ENCODE measurements around the gene GATA3. TPM values are rescaled to one million over a fixed set of nuclear protein-coding genes. Genes with fewer than 3 reads are reported as not detected.

GATA3 gene
- total RNA-seq, 3 donors from 2014 or later (not counting 1 experiment from before 2014, with no cell fraction given): 50.3 to 92.2 (median 68.8) TPM

- H3K4me3 ChIP-seq (ENCODE audit: low read length): no peak overlapping the region
Observed at GRCh38 chr10:8037199-8037801, 17.2 kb upstream of the GATA3 start.

DNA sequence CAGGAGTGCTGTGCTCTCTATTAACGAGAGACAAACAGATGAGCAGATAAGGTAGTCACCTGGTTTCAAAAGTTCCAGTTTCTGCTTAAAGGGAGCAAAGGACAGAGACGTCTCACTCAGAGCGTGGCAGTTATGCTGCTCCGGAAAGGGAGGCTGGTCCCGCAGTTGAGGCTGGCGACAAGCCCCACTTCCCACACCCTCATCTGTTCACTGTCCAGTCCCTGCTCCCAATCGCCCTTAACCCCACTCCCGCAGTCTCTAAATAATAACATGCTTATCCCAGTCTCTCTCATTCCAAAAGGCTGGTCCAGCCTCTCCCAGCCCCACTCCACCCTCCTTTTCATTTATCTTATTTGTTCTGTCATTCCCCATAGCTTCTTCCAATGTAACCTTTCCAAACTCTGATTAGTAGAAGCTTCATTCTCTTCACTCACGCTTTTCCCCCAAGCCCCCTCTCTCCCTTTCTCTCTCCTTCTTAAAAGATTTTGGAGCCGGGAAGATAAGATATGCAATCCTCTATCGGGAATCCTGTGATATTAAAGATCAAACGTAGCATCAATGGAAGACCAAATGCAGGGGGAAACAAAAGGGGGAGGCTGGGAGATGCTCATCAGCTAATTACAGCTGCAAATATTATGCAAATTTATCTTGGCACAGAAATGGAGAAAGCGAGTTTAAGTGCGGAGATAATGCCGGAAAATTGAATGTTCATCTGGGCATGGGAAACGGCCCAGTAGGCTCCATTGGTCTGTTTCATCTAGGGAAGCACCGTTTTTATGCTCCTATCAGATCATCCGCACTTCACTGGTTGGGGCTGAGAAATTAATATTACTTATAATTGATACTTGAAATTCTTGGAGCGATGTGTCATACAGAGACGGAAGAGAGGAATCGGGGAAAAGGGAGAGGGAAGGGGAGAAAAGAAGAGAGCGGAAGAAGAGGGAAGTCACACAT lies 16.3 kb upstream of the GATA3 start:
- Mint-ChIP-seq H3K4me3 (peak overlapping the region; percentile 35), H3K4me1 (peaks cover 35 to 51% of the 10 kb centered on the region in 2 donors), H3K27ac (peak overlapping the region in 1 of 2 donors; percentile 71), H3K36me3 (peaks cover 8% of the 10 kb centered on the region), H3K27me3 (ENCODE audit: low read depth in 2 of 2) (peaks cover 72 to 75% of the 10 kb centered on the region in 2 donors), H3K9me3 (peaks cover 0 to 2% of the 10 kb centered on the region in 2 donors)
- Histone ChIP-seq H3K9me3 (ENCODE audit: control insufficient read depth, insufficient read depth, low read length) (no peaks in the 10 kb centered on the region), H3K36me3 (ENCODE audit: control insufficient read depth, insufficient read depth, low read length) (no peaks in the 10 kb centered on the region), H3K4me1 (ENCODE audit: control insufficient read depth, insufficient read depth, low read length) (peaks cover 42% of the 10 kb centered on the region), H3K27ac (ENCODE audit: low read length) (no peak overlapping the region), H3K4me3 (ENCODE audit: low read length) (no peak overlapping the region), H3K27me3 (ENCODE audit: control insufficient read depth, insufficient read depth, low read length) (peaks cover 91% of the 10 kb centered on the region)
- DNase-seq: peak in 1 of 2 donors; percentile 60
- intact Hi-C loops (cut with micrococcal nuclease): loop anchor here (2.0 kb wide), 1 partner anchor 15 kb away; no protein-coding TSS in a partner anchor
- WGBS (ENCODE audit: insufficient coverage): 14% methylated on average over 21 of the region's 22 CpGs
- peak in 1 of 3 donors; percentile 36 for ATAC-seq
- TF ChIP-seq, protein P1, sequence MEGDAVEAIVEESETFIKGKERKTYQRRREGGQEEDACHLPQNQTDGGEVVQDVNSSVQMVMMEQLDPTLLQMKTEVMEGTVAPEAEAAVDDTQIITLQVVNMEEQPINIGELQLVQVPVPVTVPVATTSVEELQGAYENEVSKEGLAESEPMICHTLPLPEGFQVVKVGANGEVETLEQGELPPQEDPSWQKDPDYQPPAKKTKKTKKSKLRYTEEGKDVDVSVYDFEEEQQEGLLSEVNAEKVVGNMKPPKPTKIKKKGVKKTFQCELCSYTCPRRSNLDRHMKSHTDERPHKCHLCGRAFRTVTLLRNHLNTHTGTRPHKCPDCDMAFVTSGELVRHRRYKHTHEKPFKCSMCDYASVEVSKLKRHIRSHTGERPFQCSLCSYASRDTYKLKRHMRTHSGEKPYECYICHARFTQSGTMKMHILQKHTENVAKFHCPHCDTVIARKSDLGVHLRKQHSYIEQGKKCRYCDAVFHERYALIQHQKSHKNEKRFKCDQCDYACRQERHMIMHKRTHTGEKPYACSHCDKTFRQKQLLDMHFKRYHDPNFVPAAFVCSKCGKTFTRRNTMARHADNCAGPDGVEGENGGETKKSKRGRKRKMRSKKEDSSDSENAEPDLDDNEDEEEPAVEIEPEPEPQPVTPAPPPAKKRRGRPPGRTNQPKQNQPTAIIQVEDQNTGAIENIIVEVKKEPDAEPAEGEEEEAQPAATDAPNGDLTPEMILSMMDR (IDR thresholded peaks at IDR 0.05): no peak

More at GRCh38 chr10:8037199-8037801, 17.2 kb upstream of the GATA3 start:
- intact Hi-C loops (cut with micrococcal nuclease): no loop called here
- H3K27ac ChIP-seq (ENCODE audit: low read length): no peak overlapping the region
- H3K4me3 Mint-ChIP-seq: peak overlapping the region; percentile 54
- H3K9me3 Mint-ChIP-seq: peaks cover 0 to 2% of the 10 kb centered on the region in 2 donors
- ATAC-seq: no peak
- no peaks in the 10 kb centered on the region for H3K9me3 ChIP-seq (ENCODE audit: control insufficient read depth, insufficient read depth, low read length)
- peaks cover 27 to 42% of the 10 kb centered on the region in 2 donors for H3K4me1 Mint-ChIP-seq
- H3K27ac Mint-ChIP-seq: peak overlapping the region; percentile 19 to 71
- H3K27me3 Mint-ChIP-seq (ENCODE audit: low read depth in 2 of 2): peaks cover 69 to 76% of the 10 kb centered on the region in 2 donors
- peaks cover 34% of the 10 kb centered on the region for H3K4me1 ChIP-seq (ENCODE audit: control insufficient read depth, insufficient read depth, low read length)
- H3K27me3 ChIP-seq (ENCODE audit: control insufficient read depth, insufficient read depth, low read length): peaks cover 87% of the 10 kb centered on the region
- TF ChIP-seq, protein P1 (IDR thresholded peaks at IDR 0.05): no peak
- peak in 1 of 2 donors; percentile 46 for DNase-seq
- WGBS (ENCODE audit: insufficient coverage): 9% methylated on average over 30 of the region's 32 CpGs
- H3K36me3 Mint-ChIP-seq: peaks cover 8% of the 10 kb centered on the region
- no peaks in the 10 kb centered on the region for H3K36me3 ChIP-seq (ENCODE audit: control insufficient read depth, insufficient read depth, low read length)

- Histone ChIP-seq H3K36me3 (ENCODE audit: control insufficient read depth, insufficient read depth, low read length) (no peaks in the 10 kb centered on the region), H3K4me1 (ENCODE audit: control insufficient read depth, insufficient read depth, low read length) (peaks cover 44% of the 10 kb centered on the region), H3K27ac (ENCODE audit: low read length) (no peak overlapping the region), H3K9me3 (ENCODE audit: control insufficient read depth, insufficient read depth, low read length) (no peaks in the 10 kb centered on the region), H3K4me3 (ENCODE audit: low read length) (no peak overlapping the region), H3K27me3 (ENCODE audit: control insufficient read depth, insufficient read depth, low read length) (peaks cover 91% of the 10 kb centered on the region)
- DNase-seq (peak in 1 of 2 donors; percentile 42), ATAC-seq (no peak)
- Mint-ChIP-seq H3K36me3 (peaks cover 8% of the 10 kb centered on the region), H3K4me1 (peaks cover 44 to 57% of the 10 kb centered on the region in 2 donors), H3K27ac (peak overlapping the region in 1 of 2 donors; percentile 71), H3K27me3 (ENCODE audit: low read depth in 2 of 2) (peaks cover 75 to 80% of the 10 kb centered on the region in 2 donors), H3K9me3 (peaks cover 0 to 2% of the 10 kb centered on the region in 2 donors), H3K4me3 (peak overlapping the region; percentile 14)
- WGBS (ENCODE audit: insufficient coverage): 4% methylated on average over 8 of the region's 10 CpGs
- intact Hi-C loops (cut with micrococcal nuclease): loop anchor here (2.0 kb wide), 1 partner anchor 13 kb away; no protein-coding TSS in a partner anchor
- TF ChIP-seq, protein P1 (IDR thresholded peaks at IDR 0.05): no peak
Observed at GRCh38 chr10:8039321-8039881, 15.1 kb upstream of the GATA3 start.

Data from natural killer cell (primary cell).